ENCODE data around the gene CBR1. TPM values are rescaled to one million over a fixed set of nuclear protein-coding genes. Genes with fewer than 3 reads are reported as not detected.
A peak's percentile ranks its signal among the peaks of the same experiment; 100 is the strongest.

Gene CBR1
- total and polyA plus RNA-seq, 2 of the 13 experiments (the other 11 are each of a cell fraction or from before 2014, with no cell fraction given): 33.7 to 38.7 TPM

- TF ChIP-seq IKZF5 (CRISPR knock-in tag; IDR thresholded peaks at IDR 0.05) (no peak), ZNF441 (CRISPR knock-in tag; IDR thresholded peaks at IDR 0.05; ENCODE audit: borderline replicate concordance) (no peak), ZNF121 (CRISPR knock-in tag; IDR thresholded peaks at IDR 0.05) (no peak), ZNF644 (CRISPR knock-in tag; IDR thresholded peaks at IDR 0.05; ENCODE audit: low read depth) (no peak), MTF2 (CRISPR knock-in tag; IDR thresholded peaks at IDR 0.05; ENCODE audit: borderline replicate concordance) (no peak), NFYB (CRISPR knock-in tag; IDR thresholded peaks at IDR 0.05) (no peak), ZNF317 (CRISPR knock-in tag; IDR thresholded peaks at IDR 0.05) (no peak), ZNF251 (CRISPR knock-in tag; IDR thresholded peaks at IDR 0.05) (no peak), ARNT (IDR thresholded peaks at IDR 0.05) (no peak), MAX (IDR thresholded peaks at IDR 0.05) (peak; percentile 58; the same call in 1 of the 2 replicates), ZNF407 (CRISPR knock-in tag; IDR thresholded peaks at IDR 0.05; ENCODE audit: not compliant biosample characterization) (no peak), DRAP1 (CRISPR knock-in tag; IDR thresholded peaks at IDR 0.05) (peak; percentile 32; the same call in 1 of the 2 replicates), PCBP1 (IDR thresholded peaks at IDR 0.05; ENCODE audit: borderline replicate concordance, low read depth, low read length) (no peak), NCOA5 (CRISPR knock-in tag; IDR thresholded peaks at IDR 0.05) (no peak), E2F2 (CRISPR knock-in tag; IDR thresholded peaks at IDR 0.05; ENCODE audit: borderline replicate concordance) (no peak), MYC (CRISPR knock-in tag; IDR thresholded peaks at IDR 0.05; ENCODE audit: borderline replicate concordance) (no peak), MATR3 (CRISPR knock-in tag; IDR thresholded peaks at IDR 0.05) (no peak), ZFP82 (CRISPR knock-in tag; IDR thresholded peaks at IDR 0.05; ENCODE audit: borderline replicate concordance) (no peak), ZNF550 (CRISPR knock-in tag; IDR thresholded peaks at IDR 0.05; ENCODE audit: borderline replicate concordance) (no peak), ZNF354B (CRISPR knock-in tag; IDR thresholded peaks at IDR 0.05) (no peak)
Measured at GRCh38 chr21:36113647-36114428, 44.0 kb downstream of the CBR1 start (continued).
